ENCODE results near the gene NUP210L.
"Not testable (repeated sequence)": the region's sequence is repeated elsewhere in the genome, so short reads cannot be mapped to it uniquely, and the experiment has no call there.

NUP210L gene

DNA sequence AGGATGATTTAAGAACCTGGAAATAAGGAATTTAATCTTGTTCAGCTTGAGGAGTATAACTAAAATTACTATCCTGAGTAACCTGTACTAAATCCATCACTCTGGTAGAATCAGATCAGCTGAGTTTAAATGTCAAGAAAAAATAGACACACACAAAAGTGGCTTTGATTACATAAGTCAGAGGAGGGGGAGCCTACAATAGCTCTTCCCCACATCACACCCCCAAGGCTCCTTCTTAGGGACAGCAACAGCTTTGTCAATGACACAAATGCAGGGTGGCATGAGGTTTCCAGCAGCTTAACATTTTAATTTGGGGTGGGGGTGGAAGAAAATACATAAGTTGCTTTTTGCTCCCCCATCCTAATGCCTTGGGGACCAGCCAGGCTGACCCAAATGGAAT, 12.6 kb upstream of the NUP210L start:
- no peak for DNase-seq

DNA sequence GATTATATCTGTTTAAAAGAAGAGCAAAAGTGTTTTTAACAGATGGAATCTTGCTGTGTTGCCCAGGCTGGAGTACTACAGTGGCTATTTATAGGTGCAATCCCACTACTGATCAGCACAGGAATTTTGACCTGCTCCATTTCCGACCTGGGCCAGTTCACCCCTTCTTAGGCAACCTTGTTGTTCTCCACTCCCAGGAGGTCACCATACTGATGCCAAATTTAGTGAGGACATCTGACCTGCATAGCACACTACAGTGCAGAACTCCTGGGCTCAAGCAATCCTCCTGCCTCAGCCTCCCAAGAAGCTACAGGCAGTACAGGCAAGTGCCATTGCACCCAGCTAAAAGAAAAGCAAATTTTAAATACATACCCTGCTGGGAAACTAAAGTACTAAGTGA, 11.3 kb upstream of the NUP210L start:
- DNase-seq, result no peak

DNA sequence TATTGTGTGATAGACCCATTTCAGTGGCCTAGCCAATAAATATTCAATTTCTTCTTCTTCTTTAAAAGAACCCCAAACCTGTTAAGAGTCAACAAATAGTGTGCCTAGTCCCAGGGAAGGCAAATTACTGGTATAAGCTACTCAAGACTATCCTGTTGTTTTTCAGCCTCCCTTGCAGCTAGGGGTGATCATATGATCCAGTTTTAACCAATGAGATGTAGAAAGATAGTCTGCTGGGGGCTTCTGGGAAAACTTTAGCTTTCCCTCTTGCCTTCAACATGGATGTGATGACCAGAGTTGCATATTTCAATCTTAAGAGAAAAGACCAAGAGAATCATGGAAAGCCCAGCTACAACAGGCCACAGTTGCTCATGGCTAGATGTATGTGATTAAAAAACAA, 4.7 kb upstream of the NUP210L start:
- DNase-seq, result no peak

DNA sequence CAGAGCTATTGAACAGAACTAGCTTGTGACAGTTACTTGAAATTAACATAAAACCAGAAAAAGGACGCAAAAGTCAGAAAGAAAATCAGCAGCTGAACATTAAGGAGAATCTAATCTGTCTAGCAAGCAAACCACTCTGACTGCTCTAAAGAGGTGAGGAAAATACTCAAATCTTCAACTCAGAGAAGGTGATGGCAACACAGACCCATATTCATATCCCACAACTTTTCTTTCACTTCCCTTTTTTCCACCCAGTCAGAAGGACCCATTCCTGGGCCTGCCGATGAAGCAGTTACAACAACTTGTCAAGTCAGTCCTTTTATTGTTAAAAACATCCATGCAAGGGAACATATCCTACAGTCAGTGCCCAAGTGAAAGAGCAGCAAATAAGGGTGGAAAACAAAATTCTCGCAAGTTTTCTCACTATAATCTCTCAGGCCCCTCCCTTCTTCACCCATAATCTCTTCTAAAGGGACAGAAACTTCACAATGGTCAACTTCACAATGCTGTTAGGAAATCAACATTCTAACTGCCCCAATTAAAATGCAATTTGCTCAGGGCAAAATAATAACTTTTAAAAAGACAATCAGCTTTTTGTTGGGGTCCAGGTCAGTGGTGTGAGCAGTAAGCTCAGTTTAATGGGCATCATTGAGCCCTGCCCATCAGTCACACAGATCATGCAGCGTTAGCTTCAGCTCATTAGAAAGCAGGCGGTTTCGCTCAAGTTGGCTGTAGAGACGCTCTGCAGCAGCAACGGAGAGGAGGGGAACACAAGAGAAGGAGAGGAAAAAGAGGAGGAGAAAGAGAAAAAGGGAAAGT, 3.6 kb upstream of the NUP210L start:
- no peak for DNase-seq

DNA sequence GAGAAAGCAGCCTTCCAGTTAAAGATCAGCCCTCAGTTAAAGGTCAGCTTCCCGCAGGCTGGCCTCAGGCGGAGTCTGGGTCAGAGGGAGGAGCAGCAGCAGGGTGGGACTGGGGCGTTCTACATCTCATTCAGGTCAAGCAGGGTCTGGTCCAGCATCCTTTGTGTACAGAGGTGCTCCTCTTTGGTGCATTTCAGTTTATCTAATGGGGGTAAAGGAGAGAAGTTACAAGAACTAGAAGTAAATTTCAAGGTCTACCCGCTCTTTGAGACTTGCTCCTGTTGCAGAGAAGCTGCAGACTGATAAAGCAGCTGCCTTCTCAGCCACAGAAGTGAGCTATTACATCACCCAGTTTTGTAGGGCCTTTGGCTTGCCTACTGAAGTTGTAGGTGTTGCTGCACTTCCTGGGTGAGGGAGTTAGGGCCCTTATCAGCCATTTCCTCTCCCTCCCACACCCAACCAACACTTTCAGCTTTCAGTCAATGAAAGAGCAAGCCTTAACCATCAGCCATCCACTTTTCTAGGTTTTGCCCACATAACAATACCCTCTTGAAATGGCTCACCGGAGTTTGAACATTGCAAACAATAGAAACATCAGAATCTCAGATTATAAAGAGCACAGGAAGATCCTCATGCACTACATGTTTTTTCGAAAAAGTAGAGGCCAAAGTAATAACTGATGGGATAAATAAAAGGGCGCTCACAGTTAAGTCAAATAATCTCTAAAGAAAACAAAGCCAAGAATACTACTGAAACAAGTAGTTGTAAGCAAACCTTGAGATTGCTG, 2.8 kb upstream of the NUP210L start:
- no peak for DNase-seq

DNA sequence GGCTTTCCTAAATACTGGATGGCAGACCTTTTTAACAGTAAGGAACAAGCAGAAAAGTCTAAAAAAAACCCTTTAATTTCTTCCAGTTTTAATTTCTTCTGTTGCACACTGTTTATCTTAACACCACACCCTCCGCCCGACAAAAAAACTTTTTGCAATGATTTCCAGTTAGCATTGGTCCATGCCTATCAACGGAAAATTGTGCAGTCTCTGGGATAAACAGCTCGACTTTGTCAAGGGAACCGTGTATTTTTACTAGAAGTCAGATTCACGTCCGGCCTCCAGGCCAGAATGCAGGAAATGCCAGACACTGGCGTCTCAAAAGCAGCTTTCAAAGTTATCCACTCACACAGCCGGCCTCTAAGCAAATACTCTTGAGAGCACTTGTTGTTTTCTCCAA, 378 bp upstream of the NUP210L start:
- no peak for DNase-seq

DNA sequence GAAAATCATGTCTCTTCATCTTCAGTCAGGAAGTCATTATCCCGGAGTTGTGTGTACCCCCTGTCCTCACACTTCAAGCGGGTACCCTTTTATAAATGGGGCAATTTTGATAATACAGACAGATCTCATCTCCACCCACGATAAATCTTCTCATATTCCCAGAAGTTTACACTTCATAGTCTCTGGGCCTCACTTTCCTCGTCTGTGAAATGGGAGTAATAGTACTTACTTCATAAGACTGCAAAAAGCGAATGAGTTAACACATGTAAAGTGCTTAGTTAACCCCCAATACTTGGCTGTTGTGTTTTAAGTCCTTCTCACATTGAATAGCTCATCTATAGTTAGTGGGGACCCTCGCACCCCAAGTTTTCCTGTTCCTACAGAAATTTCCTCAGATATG, 820 bp downstream of the NUP210L start:
- DNase-seq, result no peak

DNA sequence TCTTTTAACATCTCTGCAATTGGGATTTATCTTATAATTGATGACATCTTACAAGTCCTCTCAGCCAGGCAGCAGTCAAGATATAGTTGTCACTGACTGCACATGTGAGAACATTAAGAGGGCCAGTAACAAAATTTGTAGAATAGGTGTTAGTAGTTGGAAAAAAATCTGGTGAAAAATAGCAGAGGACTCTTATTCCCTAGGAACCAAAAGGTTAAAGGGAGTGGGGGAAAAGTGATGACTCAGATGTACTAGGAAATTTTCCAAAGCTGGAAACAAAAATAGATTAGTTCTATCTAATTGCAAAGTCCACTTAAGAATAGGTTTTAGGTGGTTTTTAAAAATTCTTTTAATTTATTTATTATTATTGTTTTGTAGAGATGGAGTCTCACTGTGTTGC, 3.6 kb downstream of the NUP210L start:
- DNase-seq, result no peak

DNA sequence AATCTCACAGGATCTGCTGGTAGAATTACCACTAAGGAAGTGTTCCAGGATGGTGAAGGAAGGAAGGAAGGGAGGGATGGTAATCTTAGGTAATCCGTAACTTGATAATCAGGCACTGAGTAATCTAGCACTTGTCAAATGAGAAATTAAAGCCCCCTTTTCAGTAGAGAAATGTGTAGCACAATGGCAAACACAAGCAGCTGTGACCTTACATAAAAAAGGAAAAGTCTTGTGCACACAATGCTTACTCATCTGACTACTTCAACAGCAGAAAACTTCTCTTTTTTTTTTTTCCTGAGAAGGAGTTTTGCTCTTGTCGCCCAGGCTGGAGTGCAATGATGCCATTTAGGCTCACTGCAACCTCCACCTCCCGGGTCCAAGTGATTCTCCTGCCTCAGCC, 6.1 kb downstream of the NUP210L start:
- no peak for DNase-seq

DNA sequence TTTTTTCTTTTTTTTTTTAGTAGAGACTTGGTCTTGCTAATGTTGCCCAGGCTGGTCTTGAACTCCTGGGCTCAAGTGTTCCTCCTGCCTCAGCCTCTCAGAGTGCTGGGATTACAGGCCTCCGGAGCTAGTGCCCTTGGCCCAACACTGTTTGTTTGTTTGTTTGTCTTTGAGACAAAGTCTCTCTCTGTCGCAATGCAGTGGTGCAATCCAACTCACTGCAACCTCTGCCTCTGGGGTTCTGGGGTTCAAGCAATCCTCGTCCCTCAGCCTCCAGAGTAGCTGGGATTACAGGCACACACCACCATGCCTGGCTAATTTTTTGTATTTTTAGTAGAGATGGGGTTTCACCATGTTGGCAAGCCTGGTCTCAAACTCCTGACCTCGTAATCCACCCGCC, 7.4 kb downstream of the NUP210L start:
- DNase-seq, result not testable (repeated sequence)

DNA sequence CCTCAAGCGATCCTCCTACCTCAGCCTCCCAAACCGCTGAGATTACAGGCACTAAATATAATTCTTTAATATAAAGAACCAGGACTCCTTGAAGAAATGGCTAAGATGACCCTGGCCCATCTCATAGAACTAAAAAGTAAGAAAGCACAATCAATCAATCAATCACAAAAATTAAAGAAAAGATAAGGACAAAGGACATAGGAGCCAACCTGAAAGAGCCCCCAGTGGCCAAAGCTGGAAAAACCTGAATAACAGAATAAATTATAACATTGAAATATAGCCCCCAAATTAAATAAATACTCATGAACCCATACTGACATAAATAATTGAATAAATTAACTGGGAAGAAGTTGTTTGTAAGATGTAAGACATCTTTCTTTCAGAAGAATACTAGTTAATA, 8.9 kb downstream of the NUP210L start:
- no peak for DNase-seq

DNA sequence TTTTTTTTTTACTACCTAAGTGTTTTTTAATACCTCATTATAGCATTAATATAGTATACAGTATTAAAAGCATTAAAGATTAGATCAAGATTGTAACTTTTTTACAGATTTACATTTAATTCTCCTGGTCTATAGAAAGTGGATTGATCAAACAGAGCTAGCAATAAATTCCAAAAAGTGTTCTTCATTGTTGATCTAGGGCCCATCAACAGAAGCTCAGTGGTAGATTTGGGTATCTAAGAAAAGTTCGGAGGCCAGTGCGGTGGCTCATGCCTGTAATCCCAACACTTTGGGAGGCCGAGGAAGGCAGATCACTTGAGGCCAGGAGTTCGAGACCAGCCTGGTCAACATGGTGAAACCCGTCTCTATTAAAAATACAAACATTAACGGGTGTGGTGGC, 12.5 kb downstream of the NUP210L start:
- DNase-seq, result no peak

DNA sequence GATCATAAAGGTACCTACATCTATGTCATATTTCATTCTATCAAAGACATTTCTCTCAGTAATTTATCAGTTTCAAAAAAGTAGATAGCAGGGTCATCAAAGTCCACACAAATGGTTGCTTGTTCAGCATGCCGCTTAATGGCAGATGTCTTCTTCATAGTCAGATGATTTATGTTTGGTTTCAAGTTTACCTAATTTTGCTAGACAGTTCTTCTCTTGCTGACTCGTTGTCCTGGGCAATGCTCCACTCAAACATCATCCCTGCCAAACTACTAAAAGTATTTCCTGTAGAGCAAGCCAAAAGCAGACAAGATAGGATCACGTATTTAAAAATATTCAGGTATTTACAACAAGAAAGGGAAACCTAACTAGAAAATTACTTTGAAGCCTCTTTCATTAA, 13.6 kb downstream of the NUP210L start:
- no peak for DNase-seq

DNA sequence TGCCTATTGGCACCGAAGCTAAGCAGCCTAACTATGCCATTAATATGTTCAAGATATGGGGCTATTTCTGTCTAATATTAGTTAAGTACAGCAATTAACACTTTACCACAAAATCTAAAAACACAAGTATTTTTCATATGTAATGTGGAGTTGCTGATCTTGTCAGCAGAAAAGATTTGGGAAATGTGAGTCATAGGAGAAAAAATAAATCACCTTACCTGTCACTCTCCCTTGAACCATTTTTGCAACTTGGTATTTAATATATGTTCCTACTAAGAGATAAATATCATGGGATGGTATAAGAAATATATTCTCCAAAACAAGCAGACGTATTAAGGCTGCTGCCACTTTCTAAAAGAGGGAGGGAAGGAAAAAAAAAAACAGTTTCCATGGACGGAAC, 17.0 kb downstream of the NUP210L start:
- DNase-seq, result no peak

DNA sequence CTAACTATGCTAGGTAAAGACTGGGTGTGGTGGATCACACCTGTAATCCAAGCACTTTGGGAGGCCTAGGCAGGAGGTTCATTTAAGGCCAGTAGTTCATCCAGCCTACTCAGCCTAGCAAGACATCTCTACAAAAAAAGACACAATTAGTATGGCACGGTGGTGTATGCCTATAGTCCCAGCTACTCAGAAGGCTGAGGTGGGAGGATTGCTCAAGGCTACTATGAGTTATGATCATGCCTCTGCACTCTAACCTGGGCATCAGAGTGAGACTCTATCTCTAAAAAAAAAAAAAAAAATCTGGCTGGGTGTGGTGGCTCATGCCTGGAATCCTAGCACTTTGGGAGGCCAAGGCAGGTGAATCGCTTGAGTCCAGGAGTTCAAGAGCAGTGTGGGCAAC, 21.6 kb downstream of the NUP210L start:
- no peak for DNase-seq

DNA sequence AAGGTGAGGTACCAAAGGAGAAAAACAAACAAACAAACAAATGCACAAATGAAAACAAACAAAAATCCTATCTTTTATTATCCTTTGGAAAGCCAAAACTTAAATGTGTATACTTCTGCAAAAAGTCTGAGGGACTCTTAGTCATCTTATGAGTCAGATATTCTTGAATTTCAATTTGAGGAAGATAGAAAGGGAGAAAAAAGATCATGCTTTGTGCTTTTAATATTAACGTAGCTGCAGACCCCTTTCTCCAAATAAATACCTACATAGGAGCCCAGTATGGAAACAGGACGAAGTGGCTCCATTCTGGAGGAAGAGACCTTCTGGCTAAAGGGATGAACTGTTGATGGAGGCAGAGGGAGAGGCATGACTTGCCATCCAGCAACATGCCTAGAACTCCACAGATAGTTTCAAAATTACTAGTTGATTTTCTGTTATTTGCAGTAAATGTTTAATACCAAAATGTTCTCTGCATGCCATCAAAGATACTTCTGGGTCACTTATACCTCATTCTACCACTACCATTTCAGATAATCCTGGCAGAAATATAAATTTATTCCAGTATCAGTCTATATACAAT, 25.4 kb downstream of the NUP210L start:
- no peak for DNase-seq

DNA sequence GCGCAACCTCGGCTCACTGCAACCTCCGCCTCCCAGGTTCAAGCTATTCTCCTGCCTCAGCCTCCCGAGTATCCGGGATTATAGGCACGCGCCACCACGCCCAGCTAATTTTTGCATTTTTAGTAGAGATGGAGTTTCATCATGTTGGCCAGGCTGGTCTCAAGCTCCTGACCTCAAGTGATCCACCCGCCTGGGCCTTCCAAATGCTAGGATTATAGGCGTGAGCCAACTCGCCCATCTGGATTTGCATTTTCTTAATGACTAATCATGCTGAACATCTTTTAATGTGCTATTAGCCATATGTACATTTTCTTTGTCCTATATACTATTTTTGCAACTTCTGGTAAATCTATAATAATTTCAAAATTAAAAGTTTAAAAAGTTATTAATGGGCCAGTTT, 31.7 kb downstream of the NUP210L start:
- DNase-seq, result not testable (repeated sequence)

DNA sequence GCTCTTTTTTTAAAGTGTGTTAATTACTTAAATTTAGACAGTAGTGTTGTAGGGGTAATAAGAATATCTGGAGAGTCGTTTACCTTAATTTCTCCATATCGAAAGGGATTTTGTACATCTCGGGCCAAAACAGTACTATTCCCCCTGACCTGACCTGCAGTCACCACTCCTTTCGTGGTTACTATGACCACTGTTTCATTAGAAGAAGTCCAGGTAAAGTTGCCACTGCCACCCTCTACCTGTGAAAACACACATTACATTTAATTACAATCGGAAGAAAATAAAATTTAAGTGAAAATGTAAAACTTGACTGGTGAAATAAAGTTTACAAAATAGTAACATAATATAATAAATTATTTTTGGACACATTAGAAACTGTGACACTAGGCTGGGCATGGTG, 37.2 kb downstream of the NUP210L start:
- no peak for DNase-seq

DNA sequence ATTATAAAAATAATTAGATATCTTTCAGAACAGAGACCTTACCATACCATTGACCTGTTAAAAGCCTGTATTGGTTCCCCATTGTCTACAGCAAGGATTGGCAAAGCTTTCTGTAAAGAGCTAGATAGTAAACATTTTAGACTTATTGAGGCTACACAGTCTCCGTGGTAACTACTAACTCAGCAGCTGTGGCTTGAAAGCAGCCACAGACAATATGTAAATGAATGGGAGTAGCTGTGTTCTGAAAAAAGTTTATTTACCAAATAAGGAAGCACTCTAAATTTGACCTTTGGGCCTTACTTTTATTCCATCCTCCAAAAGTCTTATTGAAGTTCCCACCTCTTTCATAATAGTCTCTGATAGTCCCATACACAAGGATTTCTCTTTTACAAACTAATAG, 39.7 kb downstream of the NUP210L start:
- DNase-seq, result peak; percentile 3

DNA sequence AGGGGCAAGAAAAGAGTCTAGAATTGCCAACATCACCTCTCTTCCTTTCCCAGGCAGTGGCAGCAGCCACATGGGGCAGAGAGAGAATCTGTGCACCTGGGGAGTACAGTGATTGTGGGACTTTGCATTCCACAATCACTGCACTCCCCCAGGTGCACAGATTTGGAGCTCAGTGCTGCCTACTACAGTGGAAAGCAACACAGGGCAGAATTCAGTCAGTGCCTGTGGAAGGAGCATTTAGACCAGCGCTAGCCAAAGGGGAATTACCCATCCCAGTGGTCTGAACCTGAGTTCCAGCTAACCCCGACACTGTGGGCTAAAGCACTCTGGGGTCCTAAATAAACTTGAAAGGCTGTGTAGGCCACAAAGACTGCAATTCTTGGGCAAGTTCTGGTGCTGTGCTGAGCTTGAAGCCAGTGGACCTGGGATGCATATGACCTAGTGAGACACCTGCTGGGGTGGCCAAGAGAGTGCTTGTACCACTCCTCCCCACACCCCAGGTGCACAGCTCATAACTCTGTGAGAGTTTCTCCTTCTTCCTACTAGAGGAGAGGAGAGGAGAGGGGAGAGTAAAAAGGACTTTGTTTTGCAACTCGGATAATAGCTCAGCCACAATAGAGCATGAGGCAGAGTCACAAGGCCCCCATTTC, 50.3 kb downstream of the NUP210L start:
- no peak for DNase-seq

DNA sequence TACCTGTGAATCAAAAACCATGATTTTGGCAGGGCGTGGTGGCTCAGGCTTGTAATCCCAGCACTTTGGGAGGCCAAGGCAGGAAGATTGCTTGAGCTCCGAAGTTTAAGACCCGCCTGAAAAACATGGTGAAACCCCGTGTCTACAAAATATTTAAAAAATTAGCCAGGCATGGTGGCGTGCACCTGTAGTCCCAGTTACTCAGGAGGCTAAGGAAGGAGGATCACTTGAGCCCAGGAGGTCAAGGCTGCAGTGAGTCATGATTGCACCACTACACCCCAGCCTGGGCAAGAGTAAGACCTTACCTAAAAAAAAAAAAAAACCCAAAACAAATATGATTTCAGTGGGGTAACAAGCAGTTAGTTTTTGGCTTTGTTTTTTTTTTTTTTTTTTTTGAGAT, 54.7 kb downstream of the NUP210L start:
- DNase-seq, result not testable (repeated sequence)

DNA sequence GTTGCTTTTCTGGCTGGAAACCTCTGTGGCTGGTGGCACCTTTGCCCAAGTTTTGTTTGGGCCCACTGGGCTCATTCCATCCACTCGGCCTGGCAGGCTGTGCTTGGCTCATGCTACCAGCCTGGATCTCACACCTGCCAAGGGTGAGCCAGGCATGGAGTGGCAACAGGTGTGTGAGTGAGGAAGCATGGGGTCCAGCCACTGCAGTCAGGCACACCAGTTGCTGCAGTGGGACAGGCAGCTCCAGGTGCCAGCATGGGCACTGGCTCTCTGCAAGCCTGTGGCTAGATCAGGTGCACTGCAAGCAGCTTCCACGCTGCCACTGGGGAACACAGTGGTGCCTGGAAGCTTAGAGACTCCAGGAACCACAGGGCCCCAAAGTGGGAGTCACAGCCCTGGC, 57.0 kb downstream of the NUP210L start:
- no peak for DNase-seq

DNA sequence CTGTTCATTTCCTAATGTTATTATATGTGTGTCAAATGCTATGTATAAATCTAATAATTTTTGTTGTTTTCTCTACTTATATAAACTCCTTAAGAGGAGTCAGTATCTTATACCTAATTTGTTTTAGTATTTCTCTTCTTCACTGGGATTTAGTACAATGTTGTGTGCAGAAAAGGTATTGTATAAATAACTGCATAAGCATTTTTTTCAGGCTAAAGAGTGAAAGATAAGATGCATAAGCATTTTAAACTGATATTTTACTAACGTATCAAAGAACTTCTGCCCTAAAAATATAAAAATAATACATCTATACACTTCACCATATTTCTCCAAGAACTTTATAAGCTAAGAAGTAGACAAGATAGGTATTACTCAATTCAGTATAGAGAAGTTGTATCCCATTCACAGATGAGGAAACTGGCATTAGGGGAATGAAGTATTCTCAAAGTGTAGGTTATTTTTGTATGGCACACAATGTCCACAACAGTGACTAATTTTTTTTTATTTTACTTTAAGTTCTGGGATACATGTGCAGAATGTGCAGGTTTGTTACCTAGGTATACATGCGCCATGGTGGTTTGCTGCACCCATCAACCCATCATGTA, 59.3 kb downstream of the NUP210L start:
- no peak for DNase-seq

Measured in retina (tissue), 1 donor.